Upper lobe of right lung (tissue), 1 donor: ENCODE data around the gene PTPRQ. TPM values are rescaled to one million over a fixed set of nuclear protein-coding genes. Genes with fewer than 3 reads are reported as not detected.

Experiments used
- ATAC-seq: fragments of 200-7000 bp; cut with Tn5 transposase; one replicate; pipeline ENCODE4 v1.9.1; 2020; ENCODE audit warnings: mild to moderate bottlenecking, moderate library complexity
- DNase-seq: peaks from one replicate; pipeline ENCODE4 v3.0.0-alpha.2; 2020
- H3K27ac ChIP-seq: fragments of 200-600 bp; one replicate; pipeline ENCODE4 v1.8.0; 2022
- H3K27me3 ChIP-seq: fragments of 200-600 bp; one replicate; pipeline ENCODE4 v1.8.0; 2022; ENCODE audit warnings: mild to moderate bottlenecking
- H3K36me3 ChIP-seq: fragments of 200-600 bp; one replicate; pipeline ENCODE4 v1.8.0; 2022
- H3K4me1 ChIP-seq: fragments of 200-600 bp; one replicate; pipeline ENCODE4 v1.8.0; 2022
- H3K4me3 ChIP-seq: fragments of 200-600 bp; one replicate; pipeline ENCODE4 v1.8.0; 2022; ENCODE audit warnings: mild to moderate bottlenecking
- H3K9me3 ChIP-seq: fragments of 200-600 bp; one replicate; pipeline ENCODE4 v1.8.0; 2022
- intact Hi-C: fragments of 100-400 bp; cut with DNase I; formaldehyde crosslinking; loops from one replicate; pipeline ENCODE4 v1.11.0; 2022
- total RNA-seq: library from RNA; stranded (reverse); fragmentation: NEBNext Ultra II Directional; extraction: Animal tissue kit (Norgen Biotek cat#: 25700); gene quantifications from one replicate; pipeline ENCODE4 v1.2.1, GENCODE V29; 2021
- TF ChIP-seq, protein P1 (sequence below): fragments of 200-600 bp; IDR thresholded peaks from one replicate; pipeline ENCODE4 v1.8.0; 2022; ENCODE audit warnings: antibody characterized with exemption
- donor health status: DM: no; HTN: yes; CAD: no; lungs with severe emphysema.

The PTPRQ gene
- total RNA-seq, 1 donor from 2014 or later: 9.8 TPM

DNA sequence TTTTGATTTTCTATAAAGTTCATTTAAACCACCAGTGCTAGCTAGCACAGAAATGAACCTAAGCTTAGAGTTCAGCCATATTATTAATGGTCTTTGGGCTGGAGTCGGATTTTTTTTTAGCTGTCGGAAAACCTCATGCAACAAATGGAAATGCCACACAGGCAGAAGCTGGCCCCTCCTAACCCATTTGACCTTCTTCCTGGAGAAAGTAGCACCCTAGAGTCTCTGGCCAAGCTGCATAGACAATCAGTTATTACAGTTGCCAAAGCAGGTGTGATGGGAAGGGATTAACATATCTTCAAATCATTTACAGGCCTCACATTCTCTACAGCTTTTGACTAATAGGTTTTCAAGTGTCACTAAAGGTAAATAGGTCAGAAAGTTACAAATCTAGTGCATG, 49.4 kb downstream of the PTPRQ start:
- intact Hi-C loops: no loop called here
- Histone ChIP-seq H3K36me3 (no peaks in the 10 kb centered on the region), H3K27ac (no peak overlapping the region), H3K9me3 (no peaks in the 10 kb centered on the region), H3K4me1 (no peaks in the 10 kb centered on the region), H3K27me3 (no peaks in the 10 kb centered on the region), H3K4me3 (no peak overlapping the region)
- no peak for DNase-seq
- ATAC-seq: no peak
- TF ChIP-seq, protein P1, sequence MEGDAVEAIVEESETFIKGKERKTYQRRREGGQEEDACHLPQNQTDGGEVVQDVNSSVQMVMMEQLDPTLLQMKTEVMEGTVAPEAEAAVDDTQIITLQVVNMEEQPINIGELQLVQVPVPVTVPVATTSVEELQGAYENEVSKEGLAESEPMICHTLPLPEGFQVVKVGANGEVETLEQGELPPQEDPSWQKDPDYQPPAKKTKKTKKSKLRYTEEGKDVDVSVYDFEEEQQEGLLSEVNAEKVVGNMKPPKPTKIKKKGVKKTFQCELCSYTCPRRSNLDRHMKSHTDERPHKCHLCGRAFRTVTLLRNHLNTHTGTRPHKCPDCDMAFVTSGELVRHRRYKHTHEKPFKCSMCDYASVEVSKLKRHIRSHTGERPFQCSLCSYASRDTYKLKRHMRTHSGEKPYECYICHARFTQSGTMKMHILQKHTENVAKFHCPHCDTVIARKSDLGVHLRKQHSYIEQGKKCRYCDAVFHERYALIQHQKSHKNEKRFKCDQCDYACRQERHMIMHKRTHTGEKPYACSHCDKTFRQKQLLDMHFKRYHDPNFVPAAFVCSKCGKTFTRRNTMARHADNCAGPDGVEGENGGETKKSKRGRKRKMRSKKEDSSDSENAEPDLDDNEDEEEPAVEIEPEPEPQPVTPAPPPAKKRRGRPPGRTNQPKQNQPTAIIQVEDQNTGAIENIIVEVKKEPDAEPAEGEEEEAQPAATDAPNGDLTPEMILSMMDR: no peak

DNA sequence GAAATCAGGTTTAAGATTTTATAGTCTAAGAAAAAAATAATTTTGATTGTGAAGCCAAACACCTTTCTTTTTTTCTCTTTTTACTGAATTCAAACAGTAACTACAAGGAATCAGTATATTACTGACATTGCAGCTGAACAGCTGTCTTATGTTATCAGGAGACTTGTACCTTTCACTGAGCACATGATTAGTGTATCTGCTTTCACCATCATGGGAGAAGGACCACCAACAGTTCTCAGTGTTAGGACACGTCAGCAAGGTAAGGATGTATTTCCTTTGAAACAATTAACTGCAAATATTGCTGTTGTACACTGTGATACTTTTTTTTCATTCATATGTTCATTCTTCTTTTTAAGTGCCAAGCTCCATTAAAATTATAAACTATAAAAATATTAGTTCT, 50.8 kb downstream of the PTPRQ start:
- TF ChIP-seq, protein P1: no peak
- DNase-seq (no peak), ATAC-seq (no peak)
- H3K27me3 ChIP-seq: no peaks in the 10 kb centered on the region
- intact Hi-C loops: no loop called here
- H3K36me3 ChIP-seq: no peaks in the 10 kb centered on the region
- no peak overlapping the region for H3K4me3 ChIP-seq
- H3K9me3 ChIP-seq: no peaks in the 10 kb centered on the region
- H3K4me1 ChIP-seq: no peaks in the 10 kb centered on the region
- no peak overlapping the region for H3K27ac ChIP-seq

DNA sequence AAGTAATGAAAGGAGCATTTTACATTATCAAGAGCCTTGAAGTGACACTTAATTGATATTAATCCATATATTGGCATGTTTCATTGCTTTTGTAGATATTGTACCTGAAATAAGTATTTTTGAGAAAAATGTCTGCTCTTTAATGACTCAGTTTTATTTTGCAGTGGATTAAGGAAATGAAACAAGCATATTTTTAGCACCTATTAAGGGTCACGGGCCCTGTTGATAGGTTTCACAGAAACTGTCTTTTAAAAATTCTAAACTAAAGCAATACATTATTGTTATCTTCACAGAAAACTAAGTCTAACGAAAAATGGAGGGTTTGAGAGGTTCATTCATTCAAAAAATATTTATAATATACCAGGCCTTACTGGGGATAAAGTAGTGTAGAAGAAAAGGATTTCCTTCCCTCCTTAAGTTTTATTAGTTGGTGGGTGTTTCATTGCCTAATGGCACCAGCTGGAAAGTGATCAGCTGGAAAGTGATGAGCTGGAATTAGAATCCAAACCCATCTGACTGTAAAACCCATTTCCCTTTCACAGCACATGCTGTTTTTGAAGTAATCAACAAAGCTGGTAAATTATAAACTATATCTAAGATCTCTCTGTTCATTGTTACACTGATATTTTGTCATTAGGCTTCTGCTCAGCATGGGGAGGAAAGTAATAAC, 54.2 kb downstream of the PTPRQ start:
- ATAC-seq: no peak
- TF ChIP-seq, protein P1: no peak

DNA sequence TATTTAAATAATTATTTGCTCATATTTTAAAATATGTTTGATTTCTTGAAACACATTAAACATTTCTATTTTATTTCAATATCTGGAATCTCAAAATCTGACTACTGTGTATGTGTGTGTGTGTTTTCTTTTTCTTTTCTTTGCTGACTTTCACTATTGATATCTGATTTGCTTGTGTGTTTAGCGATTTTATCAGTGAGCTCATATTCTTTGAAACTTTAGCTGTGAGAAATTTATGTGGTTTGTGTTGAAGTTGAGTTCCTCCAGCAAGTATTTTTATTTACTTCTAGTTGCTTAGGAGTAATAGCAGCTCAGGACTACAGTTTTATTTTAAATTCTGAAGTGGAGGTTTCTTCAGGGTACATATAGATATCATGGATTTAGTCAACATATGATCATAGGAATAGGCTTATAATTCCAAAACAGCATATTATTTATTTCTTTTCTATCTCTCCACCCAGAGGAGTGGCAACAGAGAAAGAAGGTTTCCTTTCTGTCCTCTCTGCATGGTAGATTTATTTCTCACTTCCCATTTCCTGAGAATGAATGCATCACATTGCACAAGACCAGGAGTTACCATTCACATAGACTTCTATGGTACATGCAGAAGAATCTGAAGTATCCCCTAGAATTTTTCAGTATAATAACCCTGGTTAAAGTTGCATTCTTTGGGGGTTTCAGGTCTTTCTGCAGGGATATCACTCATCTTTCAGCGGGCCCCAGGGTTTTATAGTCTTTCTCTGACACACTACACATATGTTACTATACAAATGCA, 60.5 kb downstream of the PTPRQ start:
- no peaks in the 10 kb centered on the region for H3K4me1 ChIP-seq
- H3K4me3 ChIP-seq: no peak overlapping the region
- no peaks in the 10 kb centered on the region for H3K27me3 ChIP-seq
- no peak overlapping the region for H3K27ac ChIP-seq
- no peaks in the 10 kb centered on the region for H3K36me3 ChIP-seq
- TF ChIP-seq, protein P1: no peak
- DNase-seq: no peak
- intact Hi-C loops: no loop called here
- ATAC-seq: no peak
- no peaks in the 10 kb centered on the region for H3K9me3 ChIP-seq

More for the DNA sequence above, 54.2 kb downstream of the PTPRQ start:
- no peaks in the 10 kb centered on the region for H3K27me3 ChIP-seq
- no peaks in the 10 kb centered on the region for H3K36me3 ChIP-seq
- H3K4me3 ChIP-seq: no peak overlapping the region
- no peak for DNase-seq
- H3K27ac ChIP-seq: no peak overlapping the region
- no peaks in the 10 kb centered on the region for H3K4me1 ChIP-seq
- intact Hi-C loops: no loop called here
- no peaks in the 10 kb centered on the region for H3K9me3 ChIP-seq

DNA sequence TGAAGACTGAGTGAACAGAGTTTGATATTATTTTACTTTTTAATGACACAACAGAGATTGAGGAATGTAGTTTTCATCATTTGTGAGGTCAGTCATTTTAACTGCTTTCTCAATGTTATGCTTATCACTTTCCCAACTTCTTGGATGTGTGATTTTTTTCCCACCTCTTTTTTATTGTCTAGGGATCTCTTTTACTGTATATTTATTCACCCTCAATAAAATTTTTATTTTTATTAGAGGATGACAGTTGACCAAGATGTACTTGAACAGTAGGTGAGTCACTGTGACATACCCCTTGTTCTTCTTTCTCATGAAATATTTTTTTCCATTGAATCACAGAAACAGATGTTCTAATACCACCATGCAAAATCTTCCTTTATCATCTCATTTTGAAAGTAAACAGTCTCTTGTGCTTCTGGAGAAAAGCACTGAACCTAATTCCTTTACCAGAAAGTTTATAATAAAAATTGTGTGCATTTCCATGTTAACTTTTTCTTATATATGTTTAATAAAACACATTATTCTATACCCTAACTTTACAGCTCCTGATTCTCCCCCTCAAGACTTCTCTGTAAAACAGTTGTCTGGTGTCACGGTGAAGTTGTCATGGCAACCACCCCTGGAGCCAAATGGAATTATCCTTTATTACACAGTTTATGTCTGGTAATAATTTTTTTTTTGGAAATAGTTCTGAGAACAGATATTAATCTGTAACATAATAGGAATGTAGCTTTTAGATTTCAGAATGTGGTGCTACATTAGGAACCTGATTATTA, 65.9 kb downstream of the PTPRQ start:
- Histone ChIP-seq H3K27ac (no peak overlapping the region), H3K9me3 (no peaks in the 10 kb centered on the region), H3K27me3 (no peaks in the 10 kb centered on the region), H3K36me3 (no peaks in the 10 kb centered on the region), H3K4me3 (no peak overlapping the region), H3K4me1 (no peaks in the 10 kb centered on the region)
- no peak for ATAC-seq
- intact Hi-C loops: no loop called here
- DNase-seq: no peak
- TF ChIP-seq, protein P1: no peak
